Fibroblast of pulmonary artery (primary cell): ENCODE data around the gene TNFRSF8.

ENCODE experiments used
- DNase-seq: peaks from one replicate; pipeline ENCODE4 v3.0.0-alpha.2; 2010; ENCODE audit warnings: low read depth
- H3K4me3 ChIP-seq: replicated peaks from 2 replicates; pipeline ENCODE4 v1.5.1; 2011; ENCODE audit warnings: low read depth, mild to moderate bottlenecking, control low read depth, low read length, moderate library complexity
- CTCF ChIP-seq: IDR thresholded peaks from 2 replicates; pipeline ENCODE4 v1.5.1; 2011; ENCODE audit warnings: mild to moderate bottlenecking, control low read depth, low read length, inconsistent platforms; ENCODE audit errors: missing control alignments

The TNFRSF8 gene

GRCh38 chr1:12063141-12064072, at the start of gene TNFRSF8:
TNFRSF8 (plus strand) TSS chr1:12063303; CDS start chr1:12063599, 296 bp downstream.
- peak; percentile 31 for DNase-seq
- no peak within 1 kb of the TSS for H3K4me3 ChIP-seq
- TF ChIP-seq CTCF: no peak

- TF ChIP-seq CTCF: peak; percentile 12
- H3K4me3 ChIP-seq: no peak overlapping the region
- DNase-seq: no peak
Measured at GRCh38 chr1:12014141-12014991, 48.7 kb upstream of the TNFRSF8 start.

DNA sequence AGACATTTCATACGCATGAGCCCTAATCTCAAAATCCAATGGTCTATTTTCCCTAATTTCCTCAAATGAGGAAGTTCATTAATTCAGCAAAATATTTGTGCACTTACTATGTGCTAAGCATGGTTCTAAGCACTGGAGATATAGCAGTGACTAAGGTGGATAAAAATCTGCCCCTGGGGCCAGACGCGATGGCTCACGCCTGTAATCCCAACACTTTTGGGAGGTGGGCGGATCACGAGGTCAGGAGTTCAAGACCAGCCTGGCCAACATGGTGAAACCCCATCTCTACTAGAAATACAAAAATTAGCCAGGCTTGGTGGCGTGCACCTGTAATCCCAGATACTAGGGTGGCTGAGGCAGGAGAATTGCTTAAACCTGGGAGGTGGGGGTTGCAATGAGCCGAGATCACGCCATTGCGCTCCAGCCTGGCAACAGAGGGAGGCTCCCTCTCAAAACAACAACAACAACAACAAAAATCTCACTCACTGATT, 48.1 kb upstream of the TNFRSF8 start:
- TF ChIP-seq CTCF: no peak
- H3K4me3 ChIP-seq: no peak overlapping the region
- DNase-seq: no peak

- H3K4me3 ChIP-seq: no peak overlapping the region
- no peak for DNase-seq
- TF ChIP-seq CTCF: no peak
Measured at GRCh38 chr1:12015499-12015898, 47.6 kb upstream of the TNFRSF8 start.

- DNase-seq: no peak
Measured at GRCh38 chr1:12016182-12016581, 46.9 kb upstream of the TNFRSF8 start.

More at GRCh38 chr1:12016182-12016581, 46.9 kb upstream of the TNFRSF8 start:
- no peak overlapping the region for H3K4me3 ChIP-seq
- no peak for TF ChIP-seq CTCF
